Adipose tissue (tissue), 3 donors: Measurements from ENCODE around the gene HDAC7. TPM values are rescaled to one million over a fixed set of nuclear protein-coding genes. Genes with fewer than 3 reads are reported as not detected.
"Not testable (repeated sequence)": the region's sequence is repeated elsewhere in the genome, so short reads cannot be mapped to it uniquely, and the experiment has no call there.

Source experiments
- H3K27ac ChIP-seq: one replicate; pipeline ENCODE4 v1.5.1; 2013; ENCODE audit warnings: low read depth, low read length
- WGBS, 3 donors: extraction: QIAGEN DNeasy Blood & Tissue Kit; methylation state at CpG; one replicate each; pipeline ENCODE4 v1.1.7; 2013; 5-methylcytosine and 5-hydroxymethylcytosine counted together
- polyA plus RNA-seq, 3 donors: library from polyadenylated mRNA; stranded (reverse); fragments of 200-250 nt; gene quantifications; one replicate each; pipeline ENCODE4 v1.2.3, GENCODE V29; 2013
- donor health status: healthy with polysubstance abuse.
- donor health status: Bipolar disorder and iron deficiency.
- donor health status: healthy.

HDAC7 gene
- polyA plus RNA-seq, 3 donors = 18.9 to 107 (median 59.0) TPM

DNA sequence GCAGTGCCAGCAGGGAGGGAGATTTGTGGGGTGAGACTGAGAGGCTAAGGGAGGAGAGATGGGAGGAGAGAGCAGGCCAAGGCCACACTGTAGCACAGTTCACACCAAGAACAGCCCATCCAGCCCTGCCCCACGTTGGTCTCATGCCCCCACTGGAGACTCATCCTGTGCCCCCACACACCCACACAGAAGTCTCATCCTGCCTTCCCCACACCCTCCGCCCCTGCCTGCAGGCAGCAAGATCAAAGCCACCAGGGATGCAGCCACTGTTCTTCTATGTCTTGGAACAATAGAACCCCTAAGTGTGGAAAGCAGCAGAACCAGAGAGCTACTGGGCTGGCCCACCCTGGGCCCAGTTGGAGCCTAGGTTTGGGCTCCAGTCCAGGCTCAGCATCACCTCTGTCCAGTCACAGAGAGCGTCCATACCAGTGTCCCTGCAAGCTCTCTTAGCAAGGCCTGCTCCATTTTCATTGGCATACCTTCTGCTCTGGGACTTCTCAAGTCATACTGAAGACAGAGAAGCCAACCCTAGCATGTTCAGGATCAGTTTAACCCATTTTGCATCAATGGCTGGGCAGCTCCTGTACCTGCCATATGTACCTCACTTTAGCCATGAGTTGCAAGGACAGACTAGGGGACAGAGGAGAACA, 31.7 kb upstream of the HDAC7 start:
- no peak overlapping the region for H3K27ac ChIP-seq

DNA sequence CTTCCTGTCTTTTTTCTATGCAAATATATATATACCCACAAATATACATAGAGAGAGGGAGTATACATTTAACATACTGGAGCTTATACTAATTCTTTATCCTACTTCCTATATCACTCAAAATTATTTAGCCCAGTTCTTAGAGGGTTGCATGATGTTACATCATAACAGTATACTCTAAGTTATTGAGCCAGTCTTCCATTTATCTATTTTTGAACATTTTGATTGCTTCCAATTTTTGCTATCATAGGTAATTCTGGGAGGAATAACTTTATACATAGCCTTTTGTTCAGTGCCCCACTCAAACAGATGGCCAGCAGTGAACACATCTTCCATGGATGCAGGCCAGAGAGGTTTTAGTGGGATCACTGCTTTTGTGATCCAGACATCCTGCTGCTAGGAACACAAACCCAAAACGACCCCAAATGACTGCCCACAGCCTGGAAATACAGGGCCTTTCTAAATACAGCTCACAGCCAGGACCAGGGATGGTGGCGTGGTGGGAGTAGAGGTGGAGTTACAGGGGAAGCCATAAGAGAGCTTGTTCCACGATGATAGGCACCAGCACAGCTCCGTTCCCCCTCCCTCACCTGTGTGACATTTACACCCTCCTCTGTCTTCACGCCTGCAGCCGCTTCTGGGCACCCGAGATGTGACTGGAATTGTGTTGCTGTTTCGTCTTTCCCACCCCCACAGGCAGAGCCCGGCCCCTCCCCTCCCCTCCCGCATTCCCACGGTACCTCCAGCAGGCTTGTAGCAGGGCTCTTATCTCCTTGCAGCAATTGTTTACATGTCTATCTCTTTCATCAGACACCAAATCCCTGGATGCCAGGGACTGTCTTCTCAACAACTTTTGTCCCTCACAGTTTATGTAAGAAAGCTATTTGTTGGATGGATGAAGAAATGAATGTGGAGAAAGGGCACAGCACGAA, 30.7 kb upstream of the HDAC7 start:
- 58 to 71% (median 67%) methylated on average over 12 of the region's 12 CpGs for WGBS, 3 donors
- no peak overlapping the region for H3K27ac ChIP-seq

More for the DNA sequence above, 31.7 kb upstream of the HDAC7 start:
- 70 to 78% (median 71%) methylated on average over 3 of the region's 3 CpGs for WGBS, 3 donors

DNA sequence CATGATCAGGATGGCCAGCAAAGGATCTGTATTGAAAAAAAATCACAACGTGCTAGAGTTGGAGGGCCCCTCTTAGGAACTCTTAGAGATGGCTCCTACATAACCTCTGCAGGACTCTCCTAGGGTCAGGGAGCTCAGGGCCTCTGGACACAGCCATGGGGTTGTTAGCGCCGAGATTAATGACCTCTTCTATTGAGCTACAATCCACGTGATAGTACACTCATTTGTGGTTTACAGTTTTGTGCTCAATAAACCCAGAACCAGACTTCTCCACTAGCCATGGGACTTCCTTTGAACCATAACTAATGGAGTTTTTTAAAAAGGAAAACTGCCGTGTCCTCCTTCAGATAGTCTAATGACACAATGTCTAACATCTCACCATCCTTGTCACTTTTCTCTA, 29.6 kb upstream of the HDAC7 start:
- H3K27ac ChIP-seq = no peak overlapping the region
- 64 to 77% (median 66%) methylated on average over 5 of the region's 5 CpGs for WGBS, 3 donors

DNA sequence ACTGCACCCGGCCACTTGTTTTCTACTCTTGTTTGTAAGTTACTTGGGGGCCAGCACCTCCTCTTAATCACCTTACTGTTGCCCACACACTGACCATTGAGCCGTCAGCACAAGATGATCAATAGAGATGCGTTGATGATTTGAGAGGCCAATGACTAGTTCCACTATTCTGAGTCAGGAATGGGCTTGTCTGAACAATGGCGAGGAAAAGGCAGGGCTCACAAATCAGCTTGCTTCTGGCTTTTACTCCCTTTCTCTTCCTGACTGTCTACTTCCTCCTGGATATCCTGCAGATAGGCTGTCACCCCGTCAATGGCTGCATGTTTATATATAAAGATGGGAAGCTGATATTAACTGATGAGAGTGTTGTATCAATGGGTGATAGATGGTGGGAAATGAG, 29.1 kb upstream of the HDAC7 start:
- no peak overlapping the region for H3K27ac ChIP-seq
- 64 to 81% (median 69%) methylated on average over 5 of the region's 5 CpGs for WGBS, 3 donors

DNA sequence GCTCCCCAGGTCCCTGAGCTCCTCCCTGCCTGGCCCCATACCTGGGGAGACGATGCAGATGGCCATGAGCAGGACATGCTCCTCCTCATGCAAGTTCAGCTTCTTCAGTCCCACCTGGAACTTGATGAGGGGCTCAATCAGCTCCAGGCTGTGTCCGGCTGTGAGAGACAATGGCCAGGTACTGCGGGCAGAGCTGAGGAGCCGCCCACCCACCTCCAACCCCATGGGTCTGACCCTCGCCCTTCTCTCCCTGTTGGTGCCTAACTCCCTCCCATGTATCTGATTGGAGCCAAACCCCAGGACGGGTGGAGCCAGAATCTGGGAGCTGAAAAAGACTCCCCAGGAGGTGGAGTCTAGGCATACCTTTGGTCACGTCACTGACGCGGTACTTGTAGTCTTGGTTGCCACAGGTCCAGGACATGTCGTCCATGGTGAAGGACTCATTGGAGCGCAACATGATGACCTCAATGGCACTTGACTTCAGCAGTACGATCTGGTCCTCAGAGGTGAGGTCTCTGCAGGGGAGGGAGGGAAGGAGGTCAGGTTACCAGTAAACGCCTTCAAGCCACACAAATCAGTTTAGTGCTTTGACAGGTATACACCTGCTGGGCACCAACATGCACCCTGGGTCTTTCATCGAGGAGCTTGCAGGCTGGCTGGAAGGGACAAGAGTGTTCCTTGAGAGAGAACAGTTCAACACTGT, 26.7 kb upstream of the HDAC7 start:
- no peak overlapping the region for H3K27ac ChIP-seq
- 89 to 97% (median 95%) methylated on average over 14 of the region's 14 CpGs for WGBS, 3 donors

DNA sequence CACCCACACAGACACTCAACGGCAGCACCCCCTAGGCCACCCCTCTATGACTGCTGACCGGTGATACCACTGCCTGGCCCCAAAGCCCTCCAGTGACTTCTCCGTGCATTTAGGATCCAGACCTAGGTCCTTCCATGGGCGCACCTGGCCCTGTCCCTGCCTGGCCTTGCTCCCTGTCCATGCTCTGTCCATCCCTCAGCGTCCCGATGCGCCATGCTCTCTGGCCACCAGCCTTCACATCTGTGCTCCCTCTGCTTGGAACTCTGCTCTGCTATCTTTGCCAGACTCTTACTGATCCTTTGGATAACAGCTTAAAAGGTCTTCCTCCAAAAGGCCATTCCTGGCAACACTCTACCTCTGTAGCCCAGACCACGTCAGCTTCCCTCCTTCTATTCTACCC, 25.4 kb upstream of the HDAC7 start:
- WGBS, 3 donors = 73 to 91% (median 77%) methylated on average over 8 of the region's 8 CpGs

DNA sequence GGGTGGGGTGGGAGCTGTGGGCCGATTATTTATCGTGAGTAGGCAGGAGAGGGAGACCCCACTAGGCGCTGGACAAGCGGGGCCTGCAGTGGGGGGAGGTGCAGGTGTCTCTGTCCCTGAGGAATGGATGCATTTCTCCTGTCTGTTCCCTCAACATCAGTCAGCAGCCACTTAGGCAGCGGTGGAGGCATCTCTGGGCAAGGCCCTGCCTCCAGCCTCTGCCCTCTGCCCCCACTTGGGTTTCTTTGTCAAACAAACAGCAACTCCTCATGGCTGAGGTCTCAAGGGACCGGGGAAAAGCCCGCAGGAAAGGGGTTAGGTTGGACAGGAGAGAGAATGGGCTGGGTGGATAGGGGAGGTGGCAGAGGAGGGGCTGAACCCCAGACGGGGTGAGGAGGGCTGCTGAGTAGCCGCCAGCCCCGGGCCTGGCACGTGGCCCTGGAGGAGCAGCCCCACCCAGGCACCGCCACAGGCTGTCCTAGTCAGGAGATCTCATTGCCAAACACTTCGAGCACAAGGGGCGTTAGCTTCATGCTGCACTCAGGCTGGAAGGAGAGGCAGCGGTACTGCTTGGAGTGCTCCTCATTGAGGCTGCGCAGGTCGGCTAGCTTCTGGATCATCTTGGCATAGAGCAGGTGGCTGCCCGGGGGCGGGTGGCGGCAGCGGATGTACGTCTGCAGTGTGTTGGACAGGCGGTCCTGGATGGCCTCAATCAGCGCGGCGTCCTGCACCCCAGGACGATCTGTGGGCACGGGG, 24.7 kb upstream of the HDAC7 start:
- no peak overlapping the region for H3K27ac ChIP-seq
- 72 to 83% (median 75%) methylated on average over 28 of the region's 28 CpGs for WGBS, 3 donors

More for the DNA sequence above, 25.4 kb upstream of the HDAC7 start:
- no peak overlapping the region for H3K27ac ChIP-seq

DNA sequence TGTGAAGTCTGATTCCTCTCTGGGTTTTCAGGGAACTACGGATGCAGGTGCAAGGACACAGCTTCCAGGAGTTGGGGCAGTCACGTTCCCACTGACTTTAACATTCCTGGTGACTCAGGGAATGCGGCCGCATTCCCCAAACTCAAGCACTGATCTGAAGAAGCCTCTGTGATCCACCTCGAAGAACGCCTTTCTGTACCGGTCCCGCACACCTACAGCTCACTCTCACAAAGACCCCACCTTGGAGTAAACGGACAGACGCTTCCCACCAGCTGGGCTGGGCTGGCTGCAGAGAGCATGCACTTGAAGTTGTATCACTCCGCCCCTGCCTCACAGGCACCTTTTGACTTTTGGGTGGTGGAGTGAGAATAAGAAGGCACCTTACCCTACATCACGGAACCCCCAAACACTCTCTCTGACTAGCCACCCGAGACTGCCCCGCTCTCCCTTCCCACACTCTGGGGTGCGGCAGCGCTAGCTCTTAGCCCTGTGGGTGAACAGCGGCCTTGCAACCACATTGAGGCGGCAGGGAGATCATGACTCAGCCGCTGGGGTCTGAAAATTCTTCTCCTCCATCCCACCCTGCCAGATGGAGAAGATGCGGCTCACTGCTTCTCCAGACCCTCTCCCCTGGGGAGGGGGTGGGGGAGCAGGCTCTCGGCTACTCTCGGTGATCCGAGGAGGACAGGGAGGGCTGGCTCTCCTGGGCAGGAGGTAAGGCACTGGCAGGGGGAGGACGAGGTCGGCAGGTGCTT, 23.7 kb upstream of the HDAC7 start:
- no peak overlapping the region for H3K27ac ChIP-seq
- 86 to 91% (median 90%) methylated on average over 25 of the region's 25 CpGs for WGBS, 3 donors

DNA sequence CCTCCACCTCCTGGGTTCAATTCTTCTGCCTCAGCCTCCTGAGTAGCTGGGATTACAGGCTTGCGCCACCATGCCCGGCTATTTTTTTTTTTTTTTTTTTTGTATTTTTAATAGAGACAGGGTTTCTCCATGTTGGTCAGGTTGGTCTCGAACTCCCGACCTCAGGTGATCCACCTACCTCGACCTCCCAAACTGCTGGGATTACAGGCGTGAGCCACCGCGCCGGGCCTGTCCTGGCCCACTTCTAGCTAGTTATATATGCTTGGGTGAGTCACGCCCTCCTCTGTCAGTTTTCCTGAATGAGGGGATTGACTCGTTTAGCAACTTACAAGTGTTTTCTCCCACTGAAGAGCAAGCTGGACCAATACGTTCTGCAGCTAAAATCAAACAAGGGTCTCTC, 22.8 kb upstream of the HDAC7 start:
- H3K27ac ChIP-seq = not testable (repeated sequence)
- WGBS, 3 donors = 77 to 86% (median 83%) methylated on average over 10 to 12 of the region's 12 CpGs

DNA sequence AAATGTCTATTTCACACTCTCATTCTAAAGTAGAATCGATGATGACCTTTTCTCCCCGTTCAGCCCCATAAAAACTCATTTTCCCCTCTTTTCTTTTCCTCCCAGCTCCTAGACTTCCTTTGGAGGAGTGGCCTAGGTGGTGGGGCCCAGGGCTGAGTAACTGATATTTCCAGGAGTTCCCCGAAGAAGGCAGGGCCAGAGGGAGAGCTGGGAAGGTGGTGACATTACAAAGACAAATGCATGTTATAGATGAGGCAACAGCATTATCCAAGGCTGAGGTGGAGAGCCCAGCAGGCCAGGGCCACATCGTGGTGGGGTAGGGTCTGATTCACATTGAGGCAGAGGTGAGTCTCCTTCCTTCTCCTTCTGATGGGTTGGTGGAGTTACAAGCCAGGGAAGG, 22.2 kb upstream of the HDAC7 start:
- no peak overlapping the region for H3K27ac ChIP-seq
- 57 to 62% (median 60%) methylated on average over 4 of the region's 4 CpGs for WGBS, 3 donors

DNA sequence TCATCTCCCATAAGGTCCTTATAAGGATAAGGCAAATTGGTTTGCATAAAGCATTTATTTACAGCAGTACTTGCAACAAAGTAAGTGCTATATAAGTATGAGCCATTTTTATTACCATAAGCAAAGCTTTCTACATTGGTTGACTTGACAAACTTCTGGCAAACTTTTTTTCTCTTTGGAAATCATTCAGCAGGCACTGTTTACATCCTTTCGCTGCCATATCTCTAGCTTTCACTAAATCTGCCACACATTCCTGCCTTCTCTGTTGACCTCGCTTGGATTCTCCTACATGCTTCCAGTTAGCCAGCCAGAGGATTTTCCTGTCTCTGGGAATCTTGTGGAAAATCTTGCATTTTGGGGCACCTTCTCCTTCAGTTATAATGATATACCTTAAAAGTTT, 21.8 kb upstream of the HDAC7 start:
- 39 to 89% (median 66%) methylated on average over 2 of the region's 2 CpGs for WGBS, 3 donors
- H3K27ac ChIP-seq = no peak overlapping the region

DNA sequence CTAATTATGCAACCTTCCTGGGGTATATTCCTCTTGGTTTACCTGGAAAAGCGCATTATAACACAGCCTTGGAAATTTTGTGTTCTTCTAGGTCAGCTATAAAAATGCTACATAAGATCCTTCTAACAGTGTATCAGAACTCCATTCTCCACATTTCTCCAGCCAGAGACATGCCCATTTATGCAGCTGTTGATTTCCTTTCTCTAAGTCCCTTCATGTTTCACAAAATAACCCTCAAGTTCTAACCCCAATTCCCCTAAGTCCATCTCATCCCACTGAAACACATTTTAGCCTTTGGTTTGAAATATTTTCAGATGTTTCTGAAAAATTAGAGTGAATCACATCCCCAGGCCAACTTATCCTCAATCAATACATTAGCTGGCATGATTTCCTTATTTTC, 20.9 kb upstream of the HDAC7 start:
- WGBS, 3 donors = 93 to 96% (median 94%) methylated on average over 1 of the region's 1 CpG
- no peak overlapping the region for H3K27ac ChIP-seq

DNA sequence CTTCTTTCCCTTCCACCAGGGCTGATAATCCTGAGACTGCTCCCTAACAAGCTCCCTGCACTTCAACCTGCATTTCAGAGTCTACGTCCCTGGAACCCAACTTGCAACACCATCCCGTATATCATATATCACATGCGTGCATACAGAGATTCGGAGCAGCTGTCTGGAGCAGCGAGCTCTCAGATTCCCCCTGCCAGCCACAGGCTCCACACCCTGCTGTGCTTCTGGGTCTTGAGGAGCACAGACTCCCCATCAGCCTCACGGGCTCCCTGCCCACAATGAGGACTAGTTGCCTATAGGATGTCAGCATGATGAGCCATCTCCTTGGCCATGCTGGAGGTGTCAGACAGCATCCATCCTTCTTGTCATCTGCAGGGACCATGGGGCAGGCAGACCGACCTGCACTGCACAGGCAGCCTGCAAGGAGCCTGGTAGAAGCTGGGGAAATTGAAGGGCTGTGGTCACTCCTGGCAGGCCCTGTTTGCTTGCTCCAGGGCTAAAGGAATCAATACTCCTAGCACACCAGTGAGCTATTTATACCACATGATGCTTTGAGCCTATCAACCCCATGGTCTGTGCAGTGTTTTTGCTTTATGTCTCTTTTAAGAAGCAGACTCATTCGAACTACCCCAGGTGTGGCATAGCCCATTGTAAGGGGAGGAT, 19.6 kb upstream of the HDAC7 start:
- WGBS, 3 donors = 71 to 91% (median 88%) methylated on average over 8 of the region's 8 CpGs
- no peak overlapping the region for H3K27ac ChIP-seq

DNA sequence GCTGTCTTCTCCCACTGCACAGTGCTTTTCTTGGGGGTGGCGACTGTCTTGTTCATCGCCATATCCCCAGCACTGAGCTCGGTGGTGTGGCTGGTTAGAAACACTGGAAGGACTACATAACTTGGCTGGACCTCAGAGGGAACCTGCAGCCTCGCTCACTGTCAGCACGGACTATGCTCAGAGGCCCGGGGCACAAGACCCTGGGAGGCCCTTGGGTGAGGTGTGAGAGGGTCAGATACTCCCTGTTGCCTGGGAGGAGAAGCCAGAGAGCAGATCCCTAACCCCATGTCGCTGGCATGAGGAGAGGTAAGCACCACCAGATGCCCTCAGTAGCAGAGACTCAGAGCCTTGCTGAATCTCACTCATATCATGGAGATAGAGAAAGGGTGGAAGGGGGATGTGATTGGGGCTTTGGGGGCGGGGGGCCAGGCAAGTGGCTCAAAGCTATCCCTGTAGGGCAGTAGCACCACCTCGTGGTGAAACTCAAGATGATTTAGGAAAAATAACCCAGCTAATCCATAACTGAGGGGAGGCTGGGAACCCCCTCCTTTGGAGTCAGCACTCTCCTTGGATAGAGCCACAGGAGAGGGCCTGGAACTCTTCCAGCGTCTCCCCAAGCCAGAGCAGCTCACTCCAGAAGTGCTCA, 18.7 kb upstream of the HDAC7 start:
- no peak overlapping the region for H3K27ac ChIP-seq
- 34 to 45% (median 41%) methylated on average over 10 of the region's 10 CpGs for WGBS, 3 donors

DNA sequence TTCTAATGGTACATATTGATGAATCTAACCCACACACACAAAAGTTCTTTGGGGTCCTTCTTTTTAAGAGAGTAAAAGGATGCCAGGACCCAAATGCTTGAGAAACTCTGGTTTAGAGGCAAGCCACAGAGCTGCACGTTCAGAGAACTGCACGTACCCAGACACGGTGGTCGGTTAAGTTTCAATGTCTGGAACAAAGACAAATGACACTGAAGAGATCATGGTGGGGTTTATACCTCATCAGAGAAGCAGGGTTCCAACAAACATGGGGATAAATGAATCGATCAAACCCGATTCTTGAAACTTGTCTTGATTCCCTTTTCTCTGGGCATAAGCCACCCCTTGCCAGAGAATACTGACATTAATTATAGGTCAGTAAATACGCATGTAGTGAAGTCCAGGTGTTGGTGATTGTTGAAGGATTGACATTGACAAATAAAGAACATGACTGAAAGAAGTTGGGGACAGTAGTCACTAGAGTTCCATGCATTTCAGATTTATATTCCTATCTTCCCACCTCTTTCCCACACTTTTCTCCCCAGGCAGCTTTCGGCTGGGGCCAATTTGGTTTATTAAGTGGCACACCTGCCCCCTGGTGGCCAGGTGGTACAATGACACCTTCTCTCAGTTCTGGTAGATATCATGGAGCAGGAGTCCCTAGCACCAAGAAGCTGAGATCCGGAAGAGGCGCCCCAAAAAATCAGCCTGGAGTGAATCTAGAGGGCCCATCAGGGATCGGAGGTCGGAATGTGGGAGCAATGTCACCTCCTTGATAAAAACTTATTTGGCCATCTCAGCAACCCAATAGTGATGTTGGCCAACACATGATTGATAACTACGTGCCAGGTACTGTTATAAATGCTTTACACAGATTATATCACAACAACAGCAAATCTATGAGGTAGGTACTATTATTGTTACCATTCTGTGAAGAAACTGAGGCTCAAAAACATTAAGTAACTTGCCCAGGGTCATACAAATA, 17.8 kb upstream of the HDAC7 start:
- 50 to 56% (median 55%) methylated on average over 13 of the region's 13 CpGs for WGBS, 3 donors
- no peak overlapping the region for H3K27ac ChIP-seq

DNA sequence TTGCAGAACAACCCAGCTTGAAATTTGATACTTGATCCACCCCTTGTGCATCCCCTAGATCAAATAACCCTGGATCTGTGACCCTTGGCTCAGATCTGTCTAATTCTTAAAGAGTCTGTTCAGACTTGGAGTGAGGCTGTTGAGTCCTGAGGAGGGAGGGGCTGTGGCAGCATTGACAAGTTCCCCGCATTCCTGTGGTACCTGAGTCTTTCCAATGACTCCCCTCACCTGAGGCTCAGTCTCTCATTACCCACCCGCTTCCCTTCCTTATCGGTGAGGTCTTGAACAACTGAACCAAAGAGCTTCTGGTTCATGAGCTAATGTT, 16.1 kb upstream of the HDAC7 start:
- 79 to 92% (median 87%) methylated on average over 3 of the region's 3 CpGs for WGBS, 3 donors
- H3K27ac ChIP-seq = no peak overlapping the region
